RWPE1 (cell line): Measurements from ENCODE around the gene CXCL13.

ENCODE experiments used
- CTCF ChIA-PET: fragments of 350-600 bp; sonication (Branson Sonifier 250); formaldehyde crosslinking; extraction: SDS; loops from one replicate; lab custom pipeline; 2021; lab: Yijun Ruan, JAX
- POLR2A ChIA-PET: fragments of 400-600 bp; formaldehyde crosslinking; extraction: SDS; loops from one replicate; lab custom pipeline; 2020; ENCODE audit warnings: antibody characterized with exemption; ENCODE audit not compliant: low non-redundant PET; lab: Yijun Ruan, JAX
- DNase-seq: peaks from one replicate; pipeline ENCODE4 v3.0.0; 2012; ENCODE audit warnings: low spot score
- H3K27ac ChIP-seq: fragments of 450-650 bp; 2 replicates; pipeline ENCODE4 v1.5.1; 2017
- CTCF ChIP-seq: fragments of 450-650 bp; conservative IDR thresholded peaks from 2 replicates; pipeline ENCODE4 v1.5.1; 2017; ENCODE audit warnings: low read depth, mild to moderate bottlenecking

The CXCL13 gene

DNA sequence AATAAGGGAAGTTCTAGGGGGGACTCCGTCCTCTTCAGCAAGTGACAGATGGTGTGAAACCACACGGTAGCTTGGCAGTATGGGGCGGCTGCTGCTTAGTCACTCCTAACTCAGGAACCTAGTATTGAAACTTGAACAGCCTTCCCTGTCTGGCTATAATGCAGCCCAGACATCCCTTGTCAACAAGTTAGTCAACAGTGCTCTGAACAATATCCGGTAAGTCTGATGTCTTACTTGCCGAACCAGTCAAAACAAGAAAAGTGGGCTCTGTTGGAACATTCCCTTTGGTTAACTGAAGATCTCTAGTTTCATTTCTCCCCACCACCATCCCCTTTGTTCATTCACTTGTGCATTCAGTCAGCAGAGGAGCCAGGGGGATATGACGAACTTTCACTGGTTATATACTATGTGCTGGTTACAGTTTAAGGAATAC is 18.7 kb upstream of the CXCL13 start:
- H3K27ac ChIP-seq, result peak overlapping the region; percentile 58; the same call in 1 of the 2 replicates
- peak; percentile 61 for DNase-seq
- ChIA-PET POLR2A (interaction anchor here (0.7 kb wide), 1 partner anchor 1352 kb away, joined by 3 read pairs; the partner anchor contains the start of gene PAQR3), CTCF (no interaction called here)
- TF ChIP-seq CTCF, result no peak

DNA sequence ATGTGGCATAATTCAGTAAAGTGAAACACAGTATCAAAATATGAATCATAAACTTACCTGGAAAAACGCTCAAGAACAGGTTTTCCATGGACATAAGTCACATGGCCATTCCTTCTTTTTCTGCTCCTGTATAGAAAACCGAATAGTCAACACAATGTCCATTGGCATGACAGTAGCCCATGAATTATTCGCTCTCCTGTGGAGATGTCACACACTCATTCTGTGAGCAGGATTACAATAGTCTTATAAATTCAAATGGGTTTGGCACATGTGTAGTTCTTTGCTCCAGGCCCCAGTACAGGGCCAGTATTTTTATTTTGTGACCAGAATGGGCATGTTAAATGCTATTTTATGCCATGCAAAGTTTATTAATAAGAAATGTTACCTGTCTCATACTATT is 15.1 kb upstream of the CXCL13 start:
- POLR2A ChIA-PET, result no interaction called here

GRCh38 chr4:77591532-77591931 is 14.1 kb upstream of the CXCL13 start:
- no peak for TF ChIP-seq CTCF
- H3K27ac ChIP-seq, result no peak overlapping the region
- ChIA-PET POLR2A (no interaction called here), CTCF (no interaction called here)
- no peak for DNase-seq

More for the DNA sequence above, 15.1 kb upstream of the CXCL13 start:
- DNase-seq, result no peak
- TF ChIP-seq CTCF, result no peak
- H3K27ac ChIP-seq, result no peak overlapping the region
- CTCF ChIA-PET, result interaction anchor here (0.6 kb wide), 1 partner anchor 161 kb away, joined by 3 read pairs; no protein-coding TSS in a partner anchor

GRCh38 chr4:77593101-77593500 is 12.5 kb upstream of the CXCL13 start:
- ChIA-PET CTCF (interaction anchor here (1.1 kb wide), 1 partner anchor 8 kb away, joined by 3 read pairs; no protein-coding TSS in a partner anchor), POLR2A (no interaction called here)
- no peak overlapping the region for H3K27ac ChIP-seq
- no peak for DNase-seq
- TF ChIP-seq CTCF, result no peak

DNA sequence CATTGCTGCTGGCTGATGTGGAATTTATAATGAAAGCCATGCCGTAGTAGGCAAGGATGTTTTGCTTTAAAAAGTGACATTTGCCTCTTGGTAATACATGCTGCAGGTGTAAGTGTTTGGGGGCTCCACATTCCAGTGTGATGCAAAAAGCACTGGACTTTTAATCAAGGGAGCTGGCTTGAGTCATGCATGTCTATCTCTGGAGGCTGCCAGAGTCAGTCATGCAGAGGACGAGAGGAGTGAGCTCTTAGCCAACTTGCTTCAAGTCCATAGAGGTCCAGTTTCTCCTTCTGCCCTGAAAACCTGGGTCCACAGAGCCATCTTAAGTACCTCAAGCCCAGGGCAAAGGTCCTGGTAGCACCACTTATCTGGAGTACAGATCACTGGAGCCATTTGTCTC is 11.6 kb upstream of the CXCL13 start:
- no peak overlapping the region for H3K27ac ChIP-seq
- ChIA-PET POLR2A (no interaction called here), CTCF (interaction anchor here (0.6 kb wide), 1 partner anchor 367 kb away, joined by 6 read pairs; no protein-coding TSS in a partner anchor)
- no peak for TF ChIP-seq CTCF
- DNase-seq, result no peak

DNA sequence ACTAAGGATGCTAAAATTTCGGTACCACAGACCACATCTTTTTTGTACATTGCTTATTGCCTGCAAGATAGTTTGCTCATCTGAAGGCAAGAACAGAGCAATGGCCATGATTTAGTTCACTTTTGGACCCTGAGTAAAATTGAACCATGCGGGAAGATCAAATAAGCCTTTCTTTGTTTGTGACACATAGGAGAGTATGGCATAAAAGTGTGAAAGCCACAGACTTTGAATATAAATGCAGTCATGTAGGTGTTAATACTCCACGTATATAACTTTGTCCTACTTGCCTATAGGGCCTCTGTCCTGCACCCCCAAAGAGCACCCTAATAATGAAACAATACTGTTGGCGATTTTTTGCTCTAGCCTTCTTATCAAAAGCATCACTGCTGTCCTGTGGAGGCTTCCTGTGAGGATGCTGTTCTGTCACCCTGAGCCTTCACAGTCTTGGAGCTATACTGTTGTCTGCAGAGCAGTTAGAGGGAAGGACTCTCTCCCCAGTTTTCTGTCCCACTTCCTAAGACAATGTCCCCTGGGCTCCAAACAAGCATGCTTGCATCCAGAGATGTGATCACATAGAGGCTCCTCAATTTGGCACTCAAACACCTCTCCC is 10.2 kb upstream of the CXCL13 start:
- no peak overlapping the region for H3K27ac ChIP-seq
- POLR2A ChIA-PET, result no interaction called here
- DNase-seq, result no peak
- TF ChIP-seq CTCF, result no peak
- CTCF ChIA-PET, result no interaction called here
